Fibroblast of the aortic adventitia (primary cell): ENCODE data around the gene MEF2D. TPM values are rescaled to one million over a fixed set of nuclear protein-coding genes. Genes with fewer than 3 reads are reported as not detected.

ENCODE experiments used
- DNase-seq: peaks from one replicate; pipeline ENCODE4 v3.0.0-alpha.2; 2010; ENCODE audit warnings: low read depth
- H3K4me3 ChIP-seq: 2 replicates; pipeline ENCODE4 v1.5.1; 2011; ENCODE audit warnings: low read depth, mild to moderate bottlenecking, control low read depth, low read length, moderate library complexity
- CTCF ChIP-seq: IDR thresholded peaks from 2 replicates; pipeline ENCODE4 v1.5.1; 2011; ENCODE audit warnings: mild to moderate bottlenecking, low read length, control low read depth, inconsistent platforms; ENCODE audit not compliant: insufficient read depth
- total RNA-seq: library from RNA; depleted of rRNA; stranded (reverse); fragments of >200 nt; gene quantifications from 2 replicates; pipeline ENCODE4 v1.2.3, GENCODE V29; 2012; ENCODE audit warnings: low replicate concordance

Gene MEF2D
- total RNA-seq, 1 donor, result 11.6 TPM

GRCh38 chr1:156467385-156467784 is 33.2 kb downstream of the MEF2D start:
- no peak for TF ChIP-seq CTCF
- DNase-seq, result no peak
- no peak overlapping the region for H3K4me3 ChIP-seq

GRCh38 chr1:156465747-156466365 is 34.7 kb downstream of the MEF2D start:
- H3K4me3 ChIP-seq, result no peak overlapping the region
- DNase-seq, result peak; percentile 51
- TF ChIP-seq CTCF, result peak; percentile 38

- DNase-seq, result peak; percentile 48
- no peak overlapping the region for H3K4me3 ChIP-seq
- TF ChIP-seq CTCF, result no peak
Measured at GRCh38 chr1:156464825-156465452, 35.6 kb downstream of the MEF2D start.

GRCh38 chr1:156464335-156464734 is 36.2 kb downstream of the MEF2D start:
- no peak overlapping the region for H3K4me3 ChIP-seq
- no peak for TF ChIP-seq CTCF
- DNase-seq, result no peak

- no peak for TF ChIP-seq CTCF
- no peak for DNase-seq
- H3K4me3 ChIP-seq, result no peak overlapping the region
Measured at GRCh38 chr1:156463874-156464273, 36.7 kb downstream of the MEF2D start.

- TF ChIP-seq CTCF, result no peak
- DNase-seq, result no peak
- H3K4me3 ChIP-seq, result no peak overlapping the region
Measured at GRCh38 chr1:156462954-156463795, 37.4 kb downstream of the MEF2D start.
